GM21825 (cell line): ENCODE data around the gene ADAT3.
A peak's percentile ranks its signal among the peaks of the same experiment; 100 is the strongest.
"Not testable (repeated sequence)": the region's sequence is repeated elsewhere in the genome, so short reads cannot be mapped to it uniquely, and the experiment has no call there.

Experiments used
- ATAC-seq: cut with Tn5 transposase; IDR thresholded peaks from one replicate; pipeline ENCODE4 v1.9.1; 2021; ENCODE audit warnings: mild to moderate bottlenecking, moderate library complexity; ENCODE audit not compliant: unreplicated experiment

The ADAT3 gene

DNA sequence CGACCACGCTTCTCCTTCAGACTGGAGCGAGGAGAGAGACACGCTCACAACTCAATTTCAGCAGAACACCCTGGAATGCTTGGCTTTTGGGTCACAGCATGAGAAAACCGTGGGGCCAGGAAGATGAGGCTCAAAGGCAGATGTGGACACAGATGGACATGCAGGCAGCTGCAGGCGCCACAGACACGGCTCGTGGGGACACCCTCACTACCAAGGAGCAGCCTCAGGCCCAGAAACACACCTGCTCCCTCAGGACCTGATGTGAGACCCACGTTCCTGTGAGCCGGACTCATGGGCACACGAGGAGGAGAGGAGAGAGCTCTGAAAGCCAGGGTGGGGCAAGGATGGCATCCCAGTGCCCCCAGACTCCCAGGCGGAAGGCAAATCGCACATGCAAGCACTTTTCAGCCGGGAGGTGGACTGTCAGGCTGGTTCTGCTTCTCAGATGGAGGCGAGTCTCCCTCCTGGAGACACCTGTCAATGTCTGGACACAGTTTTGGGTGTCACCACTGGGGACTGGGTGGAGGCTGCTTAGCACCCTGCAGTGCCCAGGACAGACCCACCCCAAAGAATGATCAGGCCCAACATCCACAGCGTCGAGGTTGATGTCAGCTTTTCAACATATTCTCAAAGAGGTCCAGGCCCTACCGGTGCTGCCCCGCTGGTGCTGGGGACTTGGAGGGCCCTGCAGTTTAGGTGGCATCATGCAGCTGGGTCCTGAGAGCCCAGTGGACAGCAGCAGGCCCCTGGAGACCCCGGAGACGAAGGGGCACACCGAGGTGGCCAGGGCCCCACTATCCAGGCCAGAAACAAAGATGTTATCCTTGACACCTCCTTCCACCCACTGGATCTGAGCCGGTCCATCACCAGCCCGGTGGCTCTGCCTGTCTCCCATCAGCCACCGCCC, 22.2 kb upstream of the ADAT3 start:
- ATAC-seq: no peak

DNA sequence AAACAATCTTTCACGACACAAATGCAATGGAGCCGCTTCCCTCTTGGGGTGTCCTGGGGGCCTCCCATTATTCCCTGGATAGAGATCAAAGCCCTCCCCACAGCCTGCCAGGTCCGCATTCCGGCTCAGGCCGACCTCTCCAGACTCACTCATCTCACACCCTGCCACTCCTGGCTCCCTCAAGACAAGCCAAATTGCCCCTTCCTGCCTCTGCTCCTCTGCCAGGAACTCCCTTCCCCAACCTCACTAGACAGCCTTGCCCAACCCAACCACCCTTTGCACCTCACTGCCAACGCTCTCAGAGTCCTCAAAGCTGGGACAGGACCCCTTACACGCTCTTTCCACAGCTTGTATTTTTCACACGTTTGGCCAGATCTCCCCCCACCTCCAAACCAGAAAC, 21.4 kb upstream of the ADAT3 start:
- ATAC-seq: no peak

DNA sequence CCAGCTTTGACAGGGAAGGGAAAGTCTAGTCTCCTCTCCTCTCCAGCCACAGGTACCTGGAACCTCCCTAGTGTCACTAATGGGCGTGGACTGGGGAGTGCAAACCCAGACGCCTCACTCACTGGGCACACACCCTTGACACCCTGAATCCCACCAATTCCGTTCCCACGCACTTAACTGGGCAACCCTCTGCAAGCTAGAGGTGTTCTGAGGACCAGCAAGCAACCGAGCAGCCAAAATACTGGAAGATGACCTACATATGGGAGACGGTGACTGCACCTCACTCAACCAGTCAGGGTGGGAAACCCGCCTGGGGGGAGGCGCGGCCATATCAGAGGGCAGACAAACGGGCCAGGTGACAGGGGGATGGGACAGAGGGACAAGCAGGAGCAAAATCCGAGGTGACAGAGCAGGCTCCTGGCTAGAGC, 20.9 kb upstream of the ADAT3 start:
- no peak for ATAC-seq

DNA sequence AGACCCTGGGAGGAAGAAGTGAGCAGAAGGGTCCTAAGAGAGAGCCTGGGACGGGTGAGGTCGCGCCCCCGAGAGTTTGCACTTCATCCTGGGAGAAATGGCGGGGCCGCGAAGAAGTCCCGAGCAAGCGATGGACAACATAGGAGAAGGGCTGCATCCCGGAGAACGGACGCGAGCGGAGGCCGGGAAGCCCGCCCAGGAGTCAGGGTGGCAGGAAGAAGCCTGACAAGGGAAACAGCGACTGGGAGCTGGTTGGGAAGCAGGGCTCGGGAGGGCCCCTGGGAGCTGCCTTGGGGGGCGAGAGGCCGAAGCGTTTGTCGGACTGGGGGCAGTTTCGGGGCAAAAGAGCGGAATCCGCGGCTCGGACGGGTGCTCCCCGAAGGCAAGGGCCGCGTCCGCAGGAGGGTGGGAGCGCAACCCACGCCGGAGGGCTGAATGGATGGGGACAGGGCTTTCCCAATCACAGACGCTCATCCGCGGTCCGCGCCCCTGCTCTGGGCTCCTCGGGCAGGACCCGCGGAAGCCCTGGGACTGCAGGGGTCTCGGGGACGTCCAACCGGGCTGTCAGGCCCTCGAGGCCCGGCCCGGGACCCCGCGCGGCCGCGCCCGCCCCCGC, 20.4 kb upstream of the ADAT3 start:
- ATAC-seq: peak; percentile 12

DNA sequence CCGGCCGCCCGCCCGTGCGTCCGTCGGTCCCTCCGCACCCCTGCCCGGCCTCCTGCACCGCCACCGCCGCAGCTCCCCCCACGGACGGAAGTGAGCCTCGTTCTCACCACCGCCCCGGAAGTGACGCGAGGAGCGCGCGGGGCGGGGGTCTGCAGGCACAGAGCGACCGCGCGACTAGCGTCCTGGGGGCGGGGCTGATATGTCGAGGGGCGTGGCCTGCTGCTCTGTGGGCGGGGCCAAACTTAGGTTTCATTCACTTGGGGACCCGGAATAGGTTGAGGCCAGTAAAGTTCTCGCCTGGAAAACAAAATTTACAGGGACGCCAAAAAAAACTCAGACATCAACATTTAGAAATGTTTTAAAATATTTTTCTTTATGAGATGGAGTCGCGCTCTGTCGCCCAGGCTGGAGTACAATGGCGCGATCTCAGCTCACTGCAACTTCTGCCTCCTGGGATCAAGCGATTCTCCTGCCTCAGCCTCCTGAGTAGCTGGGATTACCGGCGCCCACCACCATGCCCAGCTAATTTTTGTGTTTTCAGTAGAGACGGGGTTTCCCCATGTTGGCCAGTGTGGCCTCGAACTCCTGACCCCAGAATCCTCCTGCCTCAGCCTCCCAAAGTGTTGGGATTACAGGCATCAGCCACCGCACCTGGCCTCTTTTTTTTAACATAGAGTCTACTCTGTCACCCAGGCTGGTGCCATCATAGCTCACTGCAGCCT, 19.6 kb upstream of the ADAT3 start, which contains the start of gene ABHD17A:
Gene ABHD17A, minus strand, starts transcription at position 99 of the 722 bp plus-strand sequence. CDS start 3,930 bp downstream, outside the sequence.
- ATAC-seq: peak; percentile 71

DNA sequence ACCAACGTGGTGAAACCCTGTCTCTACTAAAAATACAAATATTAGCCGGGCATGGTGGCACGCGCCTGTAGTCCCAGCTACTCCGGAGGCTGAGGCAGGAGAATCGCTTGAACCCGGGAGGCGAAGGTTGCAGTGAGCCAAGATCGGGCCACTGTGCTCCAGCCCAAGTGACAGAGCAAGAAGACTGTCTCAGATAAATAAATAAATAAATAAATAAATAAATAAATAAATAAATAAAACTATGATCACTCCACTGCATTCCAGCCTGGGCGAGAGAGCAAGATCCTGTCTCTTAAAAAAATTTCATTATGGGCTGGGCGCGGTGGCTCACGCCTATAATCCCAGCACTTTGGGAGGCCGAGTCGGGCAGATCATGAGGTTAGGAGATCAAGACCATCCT, 18.8 kb upstream of the ADAT3 start:
- ATAC-seq: not testable (repeated sequence)

DNA sequence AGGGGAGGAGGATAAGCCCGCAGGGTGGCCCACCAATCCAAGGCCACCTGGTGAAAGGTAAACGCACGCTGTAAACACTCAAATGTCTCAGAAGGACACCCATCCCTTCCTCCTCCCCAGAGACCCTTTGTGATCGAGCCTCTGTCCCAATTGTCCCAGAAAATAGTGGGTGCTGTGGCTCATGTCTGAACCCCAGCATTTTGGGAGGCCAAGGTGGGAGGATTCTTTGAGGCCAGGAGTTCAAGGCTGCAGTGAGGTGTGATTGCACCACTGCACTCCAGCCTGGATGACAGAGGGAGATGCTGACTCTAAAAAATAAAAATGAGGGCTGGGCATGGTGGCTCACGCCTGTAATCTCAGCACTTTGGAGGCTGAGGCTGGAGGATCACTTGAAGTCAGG, 16.8 kb upstream of the ADAT3 start:
- no peak for ATAC-seq

DNA sequence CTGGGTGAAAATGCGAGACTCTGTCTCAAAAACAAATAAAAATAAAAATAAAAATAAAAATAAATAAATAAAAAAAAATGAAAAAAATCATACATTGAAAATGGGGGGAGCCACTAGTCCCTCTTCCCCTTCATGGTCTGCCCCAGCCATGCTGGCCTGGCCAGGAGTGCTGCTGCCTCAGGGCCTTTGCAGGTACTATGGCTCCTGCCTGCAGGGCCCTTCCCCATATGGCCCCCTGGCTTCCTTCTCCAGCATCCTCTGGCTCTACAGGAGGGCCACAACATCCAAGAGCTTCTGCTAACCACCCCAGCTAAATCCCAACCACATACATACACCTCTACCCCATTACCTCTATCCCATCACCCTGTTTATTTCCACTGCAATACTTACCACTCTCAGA, 15.3 kb upstream of the ADAT3 start:
- ATAC-seq: no peak

DNA sequence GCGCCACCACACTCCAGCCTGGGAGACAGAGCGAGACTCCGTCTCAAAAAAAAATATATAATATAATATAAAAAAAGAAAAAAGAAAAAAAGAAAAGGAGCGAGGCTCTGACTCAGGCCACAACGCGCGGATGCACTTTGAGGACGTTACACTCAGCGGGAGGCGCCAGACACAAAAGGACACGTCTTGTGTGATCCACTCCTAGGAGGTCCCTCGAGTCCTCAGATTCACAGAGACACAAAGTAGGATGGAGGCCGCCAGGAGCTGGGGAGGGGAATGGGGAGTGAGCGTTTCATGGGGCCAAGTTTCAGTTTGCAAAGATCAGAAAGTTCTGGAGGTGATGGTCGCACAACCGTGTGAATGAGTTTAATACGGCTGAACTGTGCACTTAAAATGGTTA, 11.4 kb upstream of the ADAT3 start:
- no peak for ATAC-seq

DNA sequence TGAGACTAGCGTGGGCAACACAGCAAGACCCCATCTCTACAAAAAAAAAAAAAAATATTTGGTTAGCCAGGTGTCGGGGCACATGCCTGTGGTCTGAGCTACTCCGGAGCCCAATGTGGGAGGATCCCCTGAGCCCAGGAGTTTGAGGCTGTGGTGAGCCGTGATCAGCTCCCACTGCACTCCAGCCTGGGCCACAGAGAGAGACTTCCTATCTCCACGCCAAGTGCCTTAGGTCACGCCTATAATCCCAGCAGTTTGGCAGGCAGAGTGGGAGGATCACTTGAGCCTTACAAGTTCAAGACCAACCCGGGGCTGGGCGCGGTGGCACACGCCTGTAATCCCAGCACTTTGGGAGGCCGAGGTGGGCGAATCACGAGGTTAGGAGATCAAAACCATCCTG, 8.7 kb upstream of the ADAT3 start:
- ATAC-seq: no peak

DNA sequence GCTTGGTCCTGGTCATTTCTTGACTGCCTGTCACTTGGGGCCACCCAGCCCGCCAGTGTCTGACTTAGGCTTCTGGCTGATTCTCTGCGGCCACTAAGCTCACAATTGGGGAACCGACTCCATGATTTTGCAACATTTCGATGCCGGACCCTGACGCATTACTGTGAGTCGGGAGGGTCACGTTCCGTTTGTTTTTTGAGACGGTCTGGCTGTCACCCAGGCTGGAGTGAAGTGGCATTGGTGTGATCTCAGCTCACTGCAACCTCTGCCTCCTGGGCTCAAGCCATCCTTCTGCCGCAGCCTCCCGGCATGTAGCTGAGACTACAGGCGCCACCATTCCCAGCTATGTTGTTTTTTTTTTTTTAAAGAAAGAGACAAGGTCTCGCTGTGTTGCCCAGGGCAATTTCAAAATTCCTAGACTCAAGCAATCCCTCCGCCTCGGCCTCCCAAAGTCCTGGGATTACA, 3.2 kb upstream of the ADAT3 start:
- ATAC-seq: no peak

DNA sequence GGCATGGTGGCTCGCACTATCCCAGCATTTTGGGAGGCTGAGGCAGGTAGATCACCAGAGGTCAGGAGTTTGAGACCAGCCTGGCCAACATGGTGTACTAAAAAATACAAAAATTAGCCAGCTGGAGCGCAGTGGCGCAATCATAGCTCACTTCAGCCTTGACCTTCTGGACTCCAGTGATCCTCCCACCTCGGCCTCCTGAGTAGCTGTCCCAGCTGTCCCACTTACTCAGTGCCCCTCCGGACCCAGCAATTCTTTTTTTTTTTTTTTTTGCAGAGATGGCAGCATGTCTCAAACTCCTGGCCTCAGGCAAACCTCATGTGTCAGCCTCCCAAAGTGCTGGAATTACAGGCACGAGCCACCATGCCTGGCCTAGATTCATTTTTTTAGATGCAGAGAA, 2.3 kb upstream of the ADAT3 start:
- ATAC-seq: no peak

DNA sequence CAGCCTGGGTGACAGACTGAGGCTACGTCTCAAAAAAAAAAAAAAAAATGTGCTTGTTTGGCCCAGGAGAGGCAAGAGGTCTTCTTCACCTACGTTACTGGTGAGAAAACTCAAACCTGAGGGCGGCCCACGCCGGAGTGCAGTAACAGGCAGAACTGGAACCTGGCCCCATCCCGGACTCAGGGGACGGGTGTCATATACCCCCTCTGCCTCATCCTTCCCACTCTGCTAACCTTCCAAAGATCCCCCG, 414 bp upstream of the ADAT3 start:
- ATAC-seq: no peak

DNA sequence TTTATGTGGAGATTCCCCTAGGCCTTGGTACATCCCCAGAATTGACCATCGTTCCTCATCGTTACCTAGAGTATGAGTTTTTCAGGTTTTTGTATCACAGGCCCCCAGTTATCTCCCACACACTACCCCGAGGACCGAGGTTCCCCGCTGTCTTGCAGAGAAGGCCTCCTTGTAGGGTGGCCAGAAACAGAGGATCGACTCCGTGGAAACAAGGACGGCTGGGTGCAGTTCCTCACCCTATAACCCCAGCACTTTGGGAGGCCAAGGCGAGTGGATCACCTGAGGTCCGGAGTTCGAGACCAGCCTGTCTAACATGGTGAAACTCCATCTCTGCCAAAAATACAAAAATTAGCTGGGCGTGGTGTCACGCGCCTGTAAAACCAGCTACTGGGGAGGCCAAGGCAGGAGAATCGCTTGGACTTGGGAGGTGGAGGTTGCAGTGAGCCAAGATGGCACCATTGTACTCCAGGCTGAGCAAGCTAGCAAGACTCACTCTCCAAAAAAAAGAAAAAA, 720 bp downstream of the ADAT3 start:
- ATAC-seq: no peak

DNA sequence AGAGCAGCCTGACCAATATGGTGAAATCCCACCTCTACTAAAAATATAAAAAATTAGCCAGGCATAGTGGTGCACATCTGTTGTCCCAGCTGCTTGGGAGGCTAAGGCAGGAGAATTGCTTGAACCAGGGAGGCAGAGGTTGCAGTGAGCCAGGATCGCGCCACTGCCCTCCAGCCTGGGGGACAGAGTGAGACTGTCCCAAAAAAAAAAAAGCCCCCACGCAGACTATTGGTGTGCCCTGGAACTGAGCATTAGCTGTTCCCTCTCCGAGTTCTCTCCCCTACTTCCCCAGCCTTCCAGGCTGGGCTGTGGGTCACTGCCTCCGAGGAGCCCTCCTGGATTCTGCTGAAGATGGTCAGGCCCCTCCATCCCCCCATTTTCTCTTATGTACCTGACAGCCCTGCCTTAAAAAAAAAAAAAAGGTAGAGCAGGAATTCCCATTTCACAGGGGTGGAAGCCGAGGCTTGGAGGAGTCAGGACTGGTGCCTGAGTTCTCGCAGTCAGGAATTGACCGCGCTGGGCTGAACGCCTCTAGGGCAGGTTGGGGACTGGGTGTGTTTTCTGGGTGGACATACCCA, 1.9 kb downstream of the ADAT3 start:
- ATAC-seq: no peak

DNA sequence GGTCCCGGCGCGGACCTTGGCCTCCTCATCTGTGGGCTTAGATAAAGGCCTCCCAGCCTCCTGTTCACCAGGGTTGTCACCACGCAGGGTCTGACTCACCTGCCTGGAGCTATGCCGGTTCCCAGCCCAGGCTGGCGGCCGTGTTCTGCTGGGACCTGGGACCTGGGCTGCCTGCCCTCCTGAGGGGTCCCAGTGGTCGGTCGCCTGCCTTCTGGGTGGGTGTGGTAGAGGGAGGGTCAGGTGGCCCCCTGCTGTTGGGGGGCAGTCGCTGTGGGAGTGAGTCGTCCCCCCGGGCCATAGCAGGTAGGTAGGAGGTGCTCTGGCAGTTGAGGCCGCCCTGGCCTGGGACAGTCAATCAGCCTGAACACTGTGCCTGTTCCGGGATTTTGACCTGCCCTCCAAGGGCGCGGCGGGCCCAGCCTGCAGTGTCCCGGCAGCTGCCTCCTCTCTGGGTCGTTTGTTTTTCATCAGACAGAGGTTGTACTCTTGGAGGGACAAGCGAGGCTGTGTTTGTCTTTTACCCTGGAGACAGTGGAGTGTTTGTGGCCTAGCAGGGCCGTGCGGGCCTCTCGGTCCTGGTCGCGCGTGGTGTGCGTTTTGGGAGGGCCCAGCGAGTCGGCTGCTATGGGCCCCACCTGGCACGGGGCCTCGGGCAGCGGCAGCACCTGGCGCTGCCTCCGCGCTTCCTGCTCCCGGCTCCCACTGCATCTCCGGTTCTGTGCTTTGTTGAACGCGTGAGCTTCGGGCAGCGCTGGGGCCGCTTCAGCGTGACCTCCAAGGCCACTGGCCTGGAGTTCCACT, 2.6 kb downstream of the ADAT3 start:
- ATAC-seq: no peak

DNA sequence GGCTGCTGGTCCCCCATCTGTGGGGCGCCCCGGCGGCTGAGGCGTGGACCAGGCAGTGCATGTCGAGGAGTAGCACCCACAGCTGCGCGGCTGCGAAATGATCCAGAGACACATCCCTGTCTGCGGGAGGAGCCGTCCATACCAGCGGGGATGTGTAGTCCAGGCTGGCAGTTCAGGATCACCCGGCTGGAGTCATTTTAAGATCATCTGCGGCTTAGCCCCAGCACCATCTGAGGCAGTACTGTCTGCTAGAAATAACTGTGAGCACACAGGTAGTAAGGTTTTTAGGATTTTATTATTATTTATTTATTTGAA, 3.1 kb downstream of the ADAT3 start:
- no peak for ATAC-seq

DNA sequence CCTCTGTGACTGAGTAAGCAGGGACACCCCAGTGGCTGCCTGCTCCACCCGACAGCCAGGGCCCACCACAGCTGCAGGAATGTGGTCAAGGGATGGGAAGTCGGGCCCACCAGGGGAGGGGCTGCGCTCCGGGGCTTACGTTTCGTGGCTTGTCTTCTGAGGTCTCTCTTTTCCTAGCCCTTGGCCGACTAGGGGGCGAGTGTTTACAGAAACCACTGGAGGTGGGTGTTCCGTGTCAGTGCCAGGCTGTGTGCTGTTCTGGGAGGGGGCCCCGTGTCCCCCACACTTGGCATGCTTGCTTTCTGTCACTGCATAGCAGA, 4.5 kb downstream of the ADAT3 start:
- no peak for ATAC-seq

DNA sequence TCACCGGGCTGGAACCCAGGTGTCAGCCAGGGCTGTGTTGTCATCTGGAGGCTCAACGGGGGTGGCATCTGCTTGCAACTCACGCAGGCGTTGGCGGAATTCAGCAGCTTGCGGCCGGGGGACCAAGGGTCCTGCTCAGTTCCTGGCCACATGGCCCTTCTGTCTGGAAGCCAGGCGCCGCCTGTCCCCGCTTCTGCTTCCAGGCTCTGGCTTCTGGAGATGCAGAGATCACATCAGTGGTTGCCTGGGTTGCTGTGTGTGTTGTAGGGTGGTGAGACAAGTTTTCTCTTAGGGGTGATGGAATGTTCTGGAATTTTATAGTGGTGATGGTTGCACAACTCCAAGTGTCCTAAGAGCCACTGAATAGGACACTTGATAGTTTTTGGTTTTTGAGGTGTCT, 5.0 kb downstream of the ADAT3 start:
- ATAC-seq: no peak

DNA sequence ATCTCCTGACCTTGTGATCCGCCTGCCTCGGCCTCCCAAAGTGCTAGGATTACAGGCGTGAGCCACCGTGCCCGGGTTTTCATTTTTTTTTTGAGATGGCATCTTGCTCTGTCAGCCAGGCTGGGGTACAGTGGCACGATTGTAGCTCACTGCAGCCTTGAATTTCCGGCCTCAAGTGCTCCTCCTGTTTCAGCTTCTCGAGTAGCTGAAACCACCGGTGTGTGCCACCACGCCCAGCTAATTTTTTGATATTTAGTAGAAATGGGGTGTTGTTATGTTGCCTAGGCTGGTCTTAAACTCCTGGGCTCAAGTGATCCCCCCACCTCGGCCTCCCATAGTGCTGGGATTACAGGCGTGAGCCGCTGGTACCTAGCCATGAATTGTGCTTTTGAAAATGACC, 5.9 kb downstream of the ADAT3 start:
- ATAC-seq: no peak

DNA sequence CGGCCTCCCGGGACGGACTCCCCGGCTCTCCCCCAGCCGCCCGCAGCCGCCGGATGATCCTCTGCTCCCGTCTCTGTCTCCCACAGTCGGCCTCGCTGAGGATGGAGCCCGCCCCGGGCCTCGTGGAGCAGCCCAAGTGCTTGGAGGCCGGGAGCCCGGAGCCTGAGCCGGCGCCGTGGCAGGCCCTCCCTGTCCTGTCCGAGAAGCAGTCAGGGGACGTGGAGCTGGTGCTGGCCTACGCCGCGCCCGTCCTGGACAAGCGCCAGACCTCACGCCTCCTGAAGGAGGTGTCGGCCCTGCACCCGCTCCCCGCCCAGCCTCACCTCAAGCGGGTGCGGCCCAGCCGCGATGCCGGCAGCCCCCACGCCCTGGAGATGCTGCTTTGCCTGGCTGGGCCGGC, 6.8 kb downstream of the ADAT3 start:
- no peak for ATAC-seq
